ENCODE results near the gene PVR.
"Not testable (repeated sequence)": the region's sequence is repeated elsewhere in the genome, so short reads cannot be mapped to it uniquely, and the experiment has no call there.

The PVR gene

DNA sequence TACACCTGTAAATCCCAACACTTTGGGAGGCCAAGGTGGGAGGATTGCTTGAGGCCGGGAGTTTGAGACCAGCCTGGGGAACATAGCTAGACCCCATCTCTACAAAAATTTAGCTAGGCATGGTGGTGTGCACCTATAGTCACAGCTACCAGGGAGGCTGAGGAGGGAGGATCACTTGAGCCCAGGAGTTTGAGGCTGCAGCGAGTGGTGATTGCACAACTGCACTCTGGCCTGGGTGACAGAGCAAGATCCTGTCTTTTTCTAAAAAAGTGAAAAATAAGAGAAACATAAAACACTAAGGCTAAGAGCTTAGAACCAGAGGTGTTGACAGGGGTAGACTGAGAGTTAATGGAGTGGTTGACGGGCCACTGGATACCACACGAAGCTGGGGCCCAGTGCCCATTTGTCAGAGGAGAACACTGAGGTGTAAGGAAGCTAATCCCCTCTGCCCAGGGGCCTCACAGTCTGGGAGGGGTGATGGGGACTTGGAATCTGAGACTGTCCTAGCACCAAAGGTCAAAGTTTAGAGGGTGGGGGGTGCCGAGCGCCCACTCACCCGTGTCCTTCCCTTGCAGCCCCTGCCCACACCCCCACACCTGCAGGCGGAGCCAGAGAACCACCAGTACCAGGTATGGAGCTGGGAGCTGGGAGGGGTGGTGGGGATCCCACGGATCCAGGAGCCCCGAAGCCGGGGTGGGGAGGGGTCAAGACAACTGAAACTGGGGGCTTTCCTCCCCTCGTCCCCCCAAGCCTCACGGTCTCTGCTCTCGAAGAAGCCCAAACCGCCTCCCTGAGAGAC is 38.5 kb downstream of the PVR start:
- no peak overlapping the region for H3K27ac ChIP-seq
- no peak for TF ChIP-seq ZFX (IDR thresholded peaks at IDR 0.05)
- TF ChIP-seq CTCF (conservative IDR thresholded peaks at IDR 0.05) = no peak

DNA sequence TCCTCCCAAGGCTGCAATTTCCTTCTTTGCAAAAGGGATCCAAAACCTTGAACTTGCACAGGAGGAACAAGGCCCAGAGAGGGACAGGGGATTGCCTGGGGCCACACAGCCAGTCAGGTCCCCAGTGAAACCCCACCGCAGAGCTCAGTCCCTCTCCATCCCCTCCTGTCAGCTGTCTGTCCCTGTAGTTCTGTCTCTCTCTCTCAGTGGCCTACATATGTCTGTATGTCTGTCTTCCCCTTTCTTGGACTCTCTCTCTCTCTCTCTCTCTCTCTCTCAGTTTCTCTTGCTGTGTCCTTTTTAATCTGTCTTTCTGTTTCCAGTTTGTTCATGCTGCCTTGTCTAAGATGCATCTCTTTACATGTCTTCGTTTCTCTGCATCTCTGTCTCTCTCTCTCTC is 39.1 kb downstream of the PVR start:
- TF ChIP-seq ZFX (IDR thresholded peaks at IDR 0.05) (no peak), CTCF (conservative IDR thresholded peaks at IDR 0.05) (no peak)

DNA sequence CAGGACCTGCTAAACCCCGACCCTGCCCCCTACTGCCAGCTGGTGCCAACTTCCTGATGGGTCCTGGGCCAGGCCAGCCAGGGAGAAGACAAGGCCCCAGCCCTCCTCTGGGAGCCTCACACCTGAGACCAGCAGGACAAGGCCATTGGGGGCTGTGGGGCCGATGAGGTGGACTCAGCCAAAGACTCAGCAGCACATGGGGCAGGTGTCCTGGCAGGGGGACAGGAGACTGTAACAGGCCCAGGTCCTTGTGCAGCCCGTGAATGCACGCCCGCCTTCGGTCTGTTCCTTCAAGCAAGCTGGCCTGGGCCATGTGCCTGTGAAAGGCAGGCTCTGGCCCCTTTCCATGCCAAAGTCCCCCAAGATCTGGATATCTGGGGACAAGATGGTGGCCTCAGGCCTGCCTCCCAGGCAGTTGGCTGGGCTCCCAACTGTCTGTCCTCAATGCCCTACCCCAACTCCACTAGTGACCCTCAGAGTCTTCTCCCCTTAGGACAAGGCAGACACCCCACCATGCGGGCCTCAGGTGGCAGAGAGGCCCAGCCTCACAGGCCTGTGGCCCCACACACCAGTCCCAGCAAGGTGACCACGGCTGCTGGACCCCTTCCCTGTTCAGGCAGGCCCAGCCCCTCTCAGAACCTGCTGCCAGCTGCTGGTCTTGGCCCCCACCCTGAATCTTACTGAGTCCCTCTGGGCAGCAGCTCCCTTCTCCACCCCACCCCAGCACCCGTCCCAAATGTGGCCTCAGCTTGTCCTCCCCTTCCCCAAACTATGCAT is 39.9 kb downstream of the PVR start:
- no peak overlapping the region for H3K27ac ChIP-seq
- TF ChIP-seq CTCF (conservative IDR thresholded peaks at IDR 0.05) (no peak), ZFX (IDR thresholded peaks at IDR 0.05) (no peak)

More for the DNA sequence above, 39.1 kb downstream of the PVR start:
- no peak overlapping the region for H3K27ac ChIP-seq

- not testable (repeated sequence) for H3K27ac ChIP-seq
These were observed 40.7 kb downstream of the PVR start for GRCh38 chr19:44684396-44684795.

DNA sequence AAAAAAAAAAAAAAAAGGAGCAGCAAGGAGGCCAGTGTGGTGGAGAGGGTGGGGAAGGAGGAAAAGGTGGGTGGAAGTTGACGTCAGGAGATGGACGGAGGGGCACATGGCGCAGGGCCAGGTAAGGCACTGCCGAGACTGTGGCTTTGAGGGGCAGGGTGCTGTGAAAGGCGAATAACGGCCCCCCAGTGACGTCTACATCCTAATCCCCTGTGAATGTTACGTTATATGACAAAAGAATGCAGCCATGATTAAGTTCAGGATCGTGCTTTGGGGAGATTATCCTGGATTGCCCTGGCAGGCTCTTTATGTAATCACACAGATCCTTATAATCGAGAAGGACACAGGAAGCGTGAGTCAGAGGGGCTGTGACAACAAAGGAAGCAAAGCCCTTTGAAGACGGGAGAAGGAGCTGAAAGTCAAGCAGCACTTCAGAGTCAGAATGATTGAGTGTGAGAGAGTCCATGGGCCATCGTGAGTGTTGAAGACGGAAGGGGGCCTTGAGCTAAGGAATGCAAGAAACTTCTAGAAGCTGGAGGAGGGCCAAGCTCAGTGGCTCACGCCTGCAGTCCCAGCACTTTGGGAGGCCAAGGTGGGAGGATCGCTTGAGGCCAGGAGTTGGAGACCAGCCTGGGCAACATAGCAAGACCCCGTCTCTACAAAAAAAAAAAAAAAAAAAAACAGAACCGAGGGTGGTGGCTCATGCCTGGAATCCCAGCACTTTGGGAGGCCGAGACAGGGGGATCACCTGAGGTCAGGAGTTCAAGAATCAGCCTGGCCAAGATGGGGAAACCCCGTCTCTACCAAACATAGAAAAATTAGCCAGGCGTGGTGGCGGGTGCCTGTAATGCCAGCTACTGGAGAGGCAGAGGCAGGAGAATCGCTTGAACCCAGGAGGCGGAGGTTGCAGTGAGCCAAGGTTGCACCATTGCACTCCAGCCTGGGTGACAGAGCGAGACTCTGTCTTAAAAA is 41.5 kb downstream of the PVR start:
- H3K27ac ChIP-seq = no peak overlapping the region
- TF ChIP-seq ZFX (IDR thresholded peaks at IDR 0.05) = no peak
- no peak for TF ChIP-seq CTCF (conservative IDR thresholded peaks at IDR 0.05)

DNA sequence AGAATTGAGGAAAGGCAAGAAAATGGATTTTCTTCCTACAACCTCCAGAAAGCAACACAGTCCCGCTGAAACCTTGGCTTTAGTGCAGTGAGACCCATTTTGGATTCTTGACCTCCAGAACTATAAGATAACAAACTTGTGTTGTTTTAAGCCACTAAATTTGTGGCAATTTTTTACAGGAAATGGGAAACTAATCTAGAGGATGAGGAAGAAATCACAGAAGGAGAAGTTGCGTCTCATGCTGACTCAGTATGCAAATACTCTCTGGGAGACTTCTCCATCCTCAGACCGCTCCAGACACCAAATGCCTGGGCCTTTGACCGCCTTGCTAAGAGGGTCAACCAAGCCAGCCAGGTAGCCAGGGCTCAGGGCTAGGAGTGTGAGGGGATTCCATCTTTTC is 42.2 kb downstream of the PVR start:
- no peak overlapping the region for H3K27ac ChIP-seq
- TF ChIP-seq CTCF (conservative IDR thresholded peaks at IDR 0.05) (no peak), ZFX (IDR thresholded peaks at IDR 0.05) (no peak)

DNA sequence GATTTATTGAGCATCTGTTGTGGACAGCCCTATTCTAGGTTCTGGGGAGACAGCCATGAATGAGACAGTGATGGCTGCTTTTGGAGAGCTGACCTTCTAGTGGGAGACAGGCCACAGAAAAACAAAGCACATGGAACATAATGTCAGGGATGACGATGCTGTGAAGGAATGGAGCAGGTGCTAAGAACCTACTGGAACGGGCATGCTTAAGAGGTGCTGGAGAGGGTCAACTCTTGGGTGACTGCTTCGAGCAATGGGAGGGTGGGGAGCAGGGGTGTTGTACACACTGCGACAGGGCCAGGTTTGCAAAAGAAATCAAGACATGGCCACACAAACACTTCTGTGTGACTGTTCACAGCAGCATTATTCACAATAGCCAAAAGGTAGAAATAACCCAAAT is 43.2 kb downstream of the PVR start:
- TF ChIP-seq ZFX (IDR thresholded peaks at IDR 0.05) = no peak
- TF ChIP-seq CTCF (conservative IDR thresholded peaks at IDR 0.05) = no peak
- H3K27ac ChIP-seq = no peak overlapping the region

All from C4-2B (cell line).